IMR-90 (cell line): ENCODE measurements around the gene CMSS1.

ENCODE experiments used
- CEBPB ChIP-seq: IDR thresholded peaks from 2 replicates; pipeline ENCODE4 v1.6.1; 2012; ENCODE audit warnings: low read depth, low read length, improper control_type of control experiment
- CHD1 ChIP-seq: IDR thresholded peaks from 2 replicates; pipeline ENCODE4 v1.6.1; 2012; ENCODE audit warnings: low read depth, low read length, improper control_type of control experiment
- FOS ChIP-seq: fragments of 150-350 bp; IDR thresholded peaks from 2 replicates; pipeline ENCODE4 v1.6.1; 2016; ENCODE audit warnings: low read depth, low read length
- POLR2A ChIP-seq: IDR thresholded peaks from 2 replicates; pipeline ENCODE4 v1.6.1; 2012; ENCODE audit warnings: mild to moderate bottlenecking, low read depth, low read length
- RAD21 ChIP-seq: IDR thresholded peaks from 2 replicates; pipeline ENCODE4 v1.6.1; 2012; ENCODE audit warnings: low read length, improper control_type of control experiment
- RCOR1 ChIP-seq: IDR thresholded peaks from 2 replicates; pipeline ENCODE4 v1.6.1; 2012; ENCODE audit warnings: mild to moderate bottlenecking, low read length, improper control_type of control experiment; ENCODE audit not compliant: insufficient replicate concordance
- TF ChIP-seq, protein P1 (sequence below): conservative IDR thresholded peaks from 2 replicates; pipeline ENCODE4 v1.5.1; 2012; ENCODE audit warnings: mild to moderate bottlenecking, low read depth, low read length, improper control_type of control experiment

DNA sequence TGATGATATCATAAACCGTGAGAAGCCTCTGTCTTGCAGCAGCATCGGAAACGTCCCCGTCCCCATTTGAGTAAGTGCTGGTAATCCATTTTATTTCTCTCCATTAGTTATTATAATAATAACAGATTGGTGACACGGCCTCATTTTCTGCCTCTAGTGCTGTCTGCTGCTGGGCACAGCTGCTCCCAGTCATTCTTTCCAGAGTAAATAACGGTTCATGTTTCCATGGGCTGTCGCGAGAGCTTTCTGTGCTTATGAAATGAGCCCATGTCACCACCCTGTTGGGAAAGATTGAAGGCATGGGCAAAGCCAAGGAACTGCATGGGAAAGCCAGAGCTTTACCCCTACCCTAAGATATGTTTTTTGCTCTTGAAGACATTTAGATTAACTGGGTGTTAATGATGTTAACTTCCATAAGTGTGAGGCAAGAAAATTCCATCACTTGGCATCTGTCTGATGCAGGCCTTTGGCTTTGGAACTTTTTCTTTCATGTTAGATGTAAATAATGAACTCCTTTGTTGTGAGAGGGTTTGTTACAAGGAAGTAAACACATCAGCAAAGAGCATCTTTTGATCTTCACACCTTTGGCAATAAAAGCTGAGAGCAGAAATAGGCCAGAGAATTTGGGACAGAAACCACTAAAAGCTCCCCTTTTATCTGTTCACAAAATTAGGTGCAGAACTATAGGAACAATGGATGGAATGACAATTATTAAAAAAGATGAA is 154.9 kb downstream of the CMSS1 start:
- TF ChIP-seq RCOR1, result no peak
- no peak for TF ChIP-seq POLR2A
- TF ChIP-seq, protein P1, sequence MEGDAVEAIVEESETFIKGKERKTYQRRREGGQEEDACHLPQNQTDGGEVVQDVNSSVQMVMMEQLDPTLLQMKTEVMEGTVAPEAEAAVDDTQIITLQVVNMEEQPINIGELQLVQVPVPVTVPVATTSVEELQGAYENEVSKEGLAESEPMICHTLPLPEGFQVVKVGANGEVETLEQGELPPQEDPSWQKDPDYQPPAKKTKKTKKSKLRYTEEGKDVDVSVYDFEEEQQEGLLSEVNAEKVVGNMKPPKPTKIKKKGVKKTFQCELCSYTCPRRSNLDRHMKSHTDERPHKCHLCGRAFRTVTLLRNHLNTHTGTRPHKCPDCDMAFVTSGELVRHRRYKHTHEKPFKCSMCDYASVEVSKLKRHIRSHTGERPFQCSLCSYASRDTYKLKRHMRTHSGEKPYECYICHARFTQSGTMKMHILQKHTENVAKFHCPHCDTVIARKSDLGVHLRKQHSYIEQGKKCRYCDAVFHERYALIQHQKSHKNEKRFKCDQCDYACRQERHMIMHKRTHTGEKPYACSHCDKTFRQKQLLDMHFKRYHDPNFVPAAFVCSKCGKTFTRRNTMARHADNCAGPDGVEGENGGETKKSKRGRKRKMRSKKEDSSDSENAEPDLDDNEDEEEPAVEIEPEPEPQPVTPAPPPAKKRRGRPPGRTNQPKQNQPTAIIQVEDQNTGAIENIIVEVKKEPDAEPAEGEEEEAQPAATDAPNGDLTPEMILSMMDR, result no peak
- TF ChIP-seq FOS, result no peak
- no peak for TF ChIP-seq CEBPB
- TF ChIP-seq CHD1, result no peak
- no peak for TF ChIP-seq RAD21
